Keratinocyte (primary cell): ENCODE results near the gene RNF44.

Experiments used
- CTCF ChIP-seq, 3 experiments: IDR thresholded peaks in 1 of 3; conservative IDR thresholded peaks in 1 of 3; optimal IDR thresholded peaks in 1 of 3; 2 replicates in 2 of 3; 3 replicates in 1 of 3; pipeline versions ENCODE3 to v1.5.1; 2011; ENCODE audit warnings: low read length in 3 of 3, mild to moderate bottlenecking in 3 of 3, moderate library complexity in 2 of 3, control low read depth in 1 of 3, inconsistent platforms in 1 of 3; ENCODE audit not compliant: insufficient read depth in 2 of 3; ENCODE audit errors: extremely low read depth in 1 of 3
- EZH2 ChIP-seq: IDR thresholded peaks from one replicate; pipeline ENCODE4 v1.6.1; 2012; ENCODE audit warnings: inconsistent platforms, mild to moderate bottlenecking, low read length, moderate library complexity

GRCh38 chr5:176481711-176482110 lies 55.5 kb downstream of the RNF44 start:
- TF ChIP-seq CTCF (optimal IDR thresholded peaks at IDR 0.05 in 1 of 3, IDR thresholded peaks at IDR 0.05 in 1 of 3, conservative IDR thresholded peaks at IDR 0.05 in 1 of 3; ENCODE audit: extremely low read depth in 1 of 3, insufficient read depth in 2 of 3, low read length in 3 of 3) = no peak
- no peak for TF ChIP-seq EZH2
